Measurements from ENCODE around the gene IGFL1. TPM values are rescaled to one million over a fixed set of nuclear protein-coding genes. Genes with fewer than 3 reads are reported as not detected.
"Not testable (repeated sequence)": the region's sequence is repeated elsewhere in the genome, so short reads cannot be mapped to it uniquely, and the experiment has no call there.

IGFL1 gene
- total and polyA plus RNA-seq, 2 experiments from 2014 or later, result not detected

DNA sequence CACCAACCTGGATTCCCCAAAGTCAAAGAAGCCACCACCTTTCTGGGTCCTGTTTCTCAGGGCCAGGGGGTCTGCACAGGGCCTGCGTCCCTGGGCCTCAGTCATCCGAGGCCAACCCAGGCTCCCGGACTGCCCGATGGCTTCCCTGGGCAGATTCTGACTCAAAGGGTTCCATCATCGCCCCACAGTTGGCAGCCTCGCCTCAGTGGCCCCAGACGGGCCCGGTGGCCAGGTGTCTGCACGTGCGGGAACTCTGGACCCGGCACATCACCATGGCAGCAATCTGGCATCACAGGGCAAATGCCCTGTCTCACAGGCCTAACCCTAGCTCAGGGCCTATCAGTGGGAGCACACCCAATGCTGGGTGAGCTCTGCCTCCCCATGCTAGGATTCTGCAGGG lies 2.9 kb downstream of the IGFL1 start:
- no peak overlapping the region for H3K4me3 ChIP-seq
- DNase-seq (ENCODE audit: low read depth in 1 of 2, low spot score in 1 of 2), result no peak
- no peak overlapping the region for H3K27ac ChIP-seq
- no peaks in the 10 kb centered on the region for H3K36me3 ChIP-seq
- H3K27me3 ChIP-seq, result peaks cover 26% of the 10 kb centered on the region
- TF ChIP-seq, protein P1, sequence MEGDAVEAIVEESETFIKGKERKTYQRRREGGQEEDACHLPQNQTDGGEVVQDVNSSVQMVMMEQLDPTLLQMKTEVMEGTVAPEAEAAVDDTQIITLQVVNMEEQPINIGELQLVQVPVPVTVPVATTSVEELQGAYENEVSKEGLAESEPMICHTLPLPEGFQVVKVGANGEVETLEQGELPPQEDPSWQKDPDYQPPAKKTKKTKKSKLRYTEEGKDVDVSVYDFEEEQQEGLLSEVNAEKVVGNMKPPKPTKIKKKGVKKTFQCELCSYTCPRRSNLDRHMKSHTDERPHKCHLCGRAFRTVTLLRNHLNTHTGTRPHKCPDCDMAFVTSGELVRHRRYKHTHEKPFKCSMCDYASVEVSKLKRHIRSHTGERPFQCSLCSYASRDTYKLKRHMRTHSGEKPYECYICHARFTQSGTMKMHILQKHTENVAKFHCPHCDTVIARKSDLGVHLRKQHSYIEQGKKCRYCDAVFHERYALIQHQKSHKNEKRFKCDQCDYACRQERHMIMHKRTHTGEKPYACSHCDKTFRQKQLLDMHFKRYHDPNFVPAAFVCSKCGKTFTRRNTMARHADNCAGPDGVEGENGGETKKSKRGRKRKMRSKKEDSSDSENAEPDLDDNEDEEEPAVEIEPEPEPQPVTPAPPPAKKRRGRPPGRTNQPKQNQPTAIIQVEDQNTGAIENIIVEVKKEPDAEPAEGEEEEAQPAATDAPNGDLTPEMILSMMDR (IDR thresholded peaks at IDR 0.05; ENCODE audit: low read depth, low read length), result no peak
- H3K4me1 ChIP-seq (ENCODE audit: low read depth), result no peaks in the 10 kb centered on the region
- no peaks in the 10 kb centered on the region for H3K9me3 ChIP-seq (ENCODE audit: low read depth)

DNA sequence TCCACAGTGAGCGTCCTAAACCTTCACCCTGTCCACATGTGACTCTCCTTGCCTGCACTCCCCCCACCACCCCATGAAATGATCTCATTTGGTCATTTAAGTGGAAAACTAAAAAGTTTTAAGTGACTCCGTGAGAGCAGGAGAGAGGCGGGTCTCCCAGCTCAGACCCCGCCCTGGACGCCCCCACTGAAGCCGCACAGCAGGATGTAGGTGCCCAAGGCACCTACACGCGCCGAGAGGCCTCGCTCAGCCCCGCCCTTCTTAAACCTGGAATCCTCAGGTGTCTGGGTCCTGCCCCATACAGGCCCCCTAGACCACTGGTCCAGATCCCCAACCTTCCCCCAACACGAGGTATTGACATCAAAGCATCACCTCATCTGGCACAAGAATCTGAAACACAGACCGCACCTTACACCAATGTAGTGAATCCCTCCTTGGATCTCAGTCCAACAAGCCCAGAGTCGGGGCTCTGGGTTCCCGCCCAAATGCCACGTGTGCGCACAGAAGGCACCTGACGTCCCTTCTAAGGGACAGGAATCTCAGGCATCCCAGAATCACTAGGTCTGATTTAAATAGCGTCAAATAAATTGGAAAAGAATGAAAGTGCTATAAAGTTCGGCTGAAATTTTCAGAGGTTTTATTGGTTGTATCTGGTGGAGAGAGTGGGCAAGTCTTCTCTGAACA lies 3.5 kb downstream of the IGFL1 start:
- Histone ChIP-seq H3K36me3 (no peaks in the 10 kb centered on the region), H3K4me1 (ENCODE audit: low read depth) (no peaks in the 10 kb centered on the region), H3K4me3 (no peak overlapping the region), H3K9me3 (ENCODE audit: low read depth) (no peaks in the 10 kb centered on the region), H3K27me3 (peaks cover 21% of the 10 kb centered on the region), H3K27ac (no peak overlapping the region)
- TF ChIP-seq, protein P1 (IDR thresholded peaks at IDR 0.05; ENCODE audit: low read depth, low read length), result no peak
- DNase-seq (ENCODE audit: low read depth in 1 of 2, low spot score in 1 of 2), result no peak

DNA sequence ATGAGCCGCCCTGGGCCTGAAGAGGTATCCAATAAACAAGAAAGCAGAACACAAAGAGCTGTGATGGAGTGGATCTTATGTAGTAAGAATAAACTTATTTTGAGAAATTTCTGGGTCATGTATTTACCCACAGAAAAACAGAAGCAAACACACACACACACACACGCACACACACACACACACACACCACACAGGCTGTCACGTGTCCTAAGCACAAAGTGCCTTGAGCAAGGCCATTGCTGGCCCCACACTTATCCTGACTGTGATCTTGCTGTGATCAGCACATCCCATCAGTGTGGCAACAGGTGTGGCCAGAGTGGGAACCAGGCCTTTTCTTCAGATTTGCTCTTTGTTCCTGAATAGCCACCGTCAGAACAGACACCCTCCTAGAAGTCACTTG lies 4.3 kb downstream of the IGFL1 start:
- not testable (repeated sequence) for H3K36me3 ChIP-seq; H3K9me3 ChIP-seq (ENCODE audit: low read depth); H3K4me3 ChIP-seq; H3K4me1 ChIP-seq (ENCODE audit: low read depth); DNase-seq (ENCODE audit: low read depth in 1 of 2, low spot score in 1 of 2); H3K27ac ChIP-seq
- peaks cover 13% of the 10 kb centered on the region for H3K27me3 ChIP-seq

DNA sequence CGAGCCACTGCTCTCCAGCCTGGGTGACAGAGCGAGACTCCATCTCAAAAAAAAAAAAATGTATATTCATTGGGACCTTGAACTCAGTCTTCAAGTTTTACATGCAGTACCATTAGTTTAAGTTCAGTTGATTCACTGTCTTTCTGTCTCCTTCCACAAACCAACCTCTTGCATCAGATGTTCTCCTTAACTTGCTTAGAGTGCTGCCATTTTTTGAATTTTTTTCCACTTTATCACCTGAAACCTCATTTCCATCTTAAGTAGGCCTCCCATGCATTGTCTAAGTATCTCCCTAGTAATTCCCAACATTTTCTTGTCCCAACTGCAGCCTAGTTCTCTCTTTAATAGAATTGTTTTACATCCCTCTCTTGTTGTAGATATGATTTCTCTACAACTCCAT lies 8.6 kb downstream of the IGFL1 start:
- not testable (repeated sequence) for H3K36me3 ChIP-seq; H3K9me3 ChIP-seq (ENCODE audit: low read depth); H3K4me3 ChIP-seq; H3K27me3 ChIP-seq; DNase-seq (ENCODE audit: low read depth in 1 of 2, low spot score in 1 of 2); H3K4me1 ChIP-seq (ENCODE audit: low read depth); H3K27ac ChIP-seq

DNA sequence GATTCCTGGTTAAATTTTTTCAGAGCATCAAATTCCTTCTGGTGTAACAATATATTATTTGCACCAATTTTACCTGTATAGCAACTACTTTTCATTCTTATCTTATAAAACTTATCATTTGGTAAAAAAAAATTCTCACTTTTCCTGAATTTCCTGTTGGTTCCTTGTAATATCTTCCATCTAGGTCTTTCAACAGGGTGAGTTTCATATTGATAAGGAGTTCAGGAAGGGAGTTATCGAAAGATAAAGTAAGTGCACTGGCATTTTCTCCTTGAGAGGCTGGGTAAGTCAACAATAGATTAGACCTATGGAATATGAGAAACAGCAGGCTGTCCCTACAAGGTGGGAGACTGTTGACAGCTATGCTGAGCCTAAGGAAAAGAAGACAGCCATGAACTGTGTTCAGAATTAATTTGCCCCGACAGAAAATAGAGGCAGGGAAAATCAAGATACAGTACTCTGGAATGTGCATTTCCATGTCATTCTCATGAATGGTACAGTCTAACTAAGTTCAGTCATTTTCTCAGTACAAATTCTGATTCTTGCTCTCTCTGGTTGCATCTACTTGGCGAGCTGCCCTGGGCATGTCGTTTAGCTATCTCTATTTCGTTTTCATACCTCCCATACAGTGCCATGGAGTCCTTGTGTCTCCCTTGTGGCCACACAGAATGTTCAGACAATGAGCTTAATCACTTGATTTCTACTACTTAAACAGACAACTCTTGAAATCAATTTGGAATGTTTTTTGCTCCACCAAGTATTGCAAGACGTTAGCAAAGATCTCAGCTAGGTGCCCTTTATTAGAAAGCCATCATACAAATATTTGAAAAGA lies 9.9 kb downstream of the IGFL1 start:
- peak in 1 of 2 donors; percentile 53 for DNase-seq (ENCODE audit: low read depth in 1 of 2, low spot score in 1 of 2)
- H3K9me3 ChIP-seq (ENCODE audit: low read depth), result no peaks in the 10 kb centered on the region
- H3K27ac ChIP-seq, result no peak overlapping the region
- TF ChIP-seq, protein P1 (IDR thresholded peaks at IDR 0.05; ENCODE audit: low read depth, low read length), result no peak
- H3K27me3 ChIP-seq, result no peaks in the 10 kb centered on the region
- no peaks in the 10 kb centered on the region for H3K36me3 ChIP-seq
- H3K4me1 ChIP-seq (ENCODE audit: low read depth), result peaks cover 8% of the 10 kb centered on the region
- H3K4me3 ChIP-seq, result no peak overlapping the region

DNA sequence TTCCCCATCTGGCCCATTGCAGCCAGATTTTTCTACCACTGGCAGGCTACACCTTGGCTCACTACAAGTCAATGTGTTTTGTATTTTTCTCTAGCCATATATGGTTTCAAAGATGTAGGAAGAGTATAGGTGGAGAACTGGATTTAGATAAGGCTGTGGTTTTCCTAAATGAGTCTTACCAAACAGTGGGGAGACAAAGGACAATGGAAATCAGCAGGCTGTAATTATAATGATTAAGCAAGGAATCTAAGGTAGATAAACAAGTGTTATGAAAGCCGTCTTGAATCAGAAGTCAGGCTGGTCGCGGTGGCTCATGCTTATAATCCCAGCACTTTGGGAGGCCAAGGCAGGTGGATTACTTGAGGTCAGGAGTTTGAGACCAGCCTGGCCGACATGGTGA lies 11.2 kb downstream of the IGFL1 start:
- H3K4me1 ChIP-seq (ENCODE audit: low read depth), result peaks cover 8% of the 10 kb centered on the region
- TF ChIP-seq, protein P1 (IDR thresholded peaks at IDR 0.05; ENCODE audit: low read depth, low read length), result no peak
- no peak overlapping the region for H3K4me3 ChIP-seq
- H3K27me3 ChIP-seq, result no peaks in the 10 kb centered on the region
- no peaks in the 10 kb centered on the region for H3K36me3 ChIP-seq
- H3K27ac ChIP-seq, result no peak overlapping the region
- H3K9me3 ChIP-seq (ENCODE audit: low read depth), result no peaks in the 10 kb centered on the region
- DNase-seq (ENCODE audit: low read depth in 1 of 2, low spot score in 1 of 2), result no peak

Data from cardiac muscle cell (in vitro differentiated cells and primary cell).